HG02840 (cell line): Measurements from ENCODE around the gene ETFA.

Source experiments
- ATAC-seq: cut with Tn5 transposase; IDR thresholded peaks from one replicate; pipeline ENCODE4 v1.9.1; 2021; ENCODE audit warnings: mild to moderate bottlenecking, moderate library complexity, moderate number of reproducible peaks; ENCODE audit not compliant: unreplicated experiment, low FRiP score

ETFA gene

DNA sequence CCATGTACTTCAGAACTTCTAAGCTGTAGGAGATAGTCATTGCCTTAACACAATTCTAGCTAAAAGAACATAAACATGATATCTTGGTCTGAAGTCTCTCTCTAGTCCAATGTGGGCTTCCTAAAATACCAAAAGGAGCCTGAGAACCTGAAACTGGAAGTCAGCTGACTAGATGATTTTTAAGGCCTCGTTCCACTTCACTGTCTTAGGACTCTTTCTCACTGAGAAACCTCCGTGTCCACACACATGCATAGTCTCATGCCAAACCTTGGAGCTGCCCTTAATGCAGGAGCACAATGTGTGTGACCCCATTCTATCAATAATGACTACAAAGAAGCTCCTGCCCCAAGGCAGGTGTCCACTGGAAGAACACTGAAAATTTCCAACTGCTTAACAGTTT lies 87.7 kb downstream of the ETFA start:
- no peak for ATAC-seq

GRCh38 chr15:76222159-76222558 lies 89.1 kb downstream of the ETFA start:
- no peak for ATAC-seq

- ATAC-seq: no peak
Measured at GRCh38 chr15:76221085-76221767, 90.0 kb downstream of the ETFA start.

DNA sequence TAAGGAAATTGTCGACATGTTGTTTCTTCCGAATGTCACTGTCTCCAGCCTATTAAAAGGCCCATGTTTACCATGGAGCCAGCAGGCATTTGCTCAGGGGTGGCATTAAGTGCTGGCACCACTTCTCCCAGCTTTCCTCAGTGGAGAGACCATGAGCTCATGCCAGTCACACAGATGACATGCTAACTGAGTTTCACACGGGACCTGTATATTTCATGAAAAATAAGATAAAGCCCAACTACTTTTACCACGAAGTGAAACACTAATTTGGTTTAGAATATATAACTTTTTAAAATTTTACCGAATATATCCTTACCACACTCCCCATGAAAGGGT lies 93.4 kb downstream of the ETFA start:
- ATAC-seq: no peak

- no peak for ATAC-seq
Measured at GRCh38 chr15:76217029-76217881, 94.0 kb downstream of the ETFA start.

DNA sequence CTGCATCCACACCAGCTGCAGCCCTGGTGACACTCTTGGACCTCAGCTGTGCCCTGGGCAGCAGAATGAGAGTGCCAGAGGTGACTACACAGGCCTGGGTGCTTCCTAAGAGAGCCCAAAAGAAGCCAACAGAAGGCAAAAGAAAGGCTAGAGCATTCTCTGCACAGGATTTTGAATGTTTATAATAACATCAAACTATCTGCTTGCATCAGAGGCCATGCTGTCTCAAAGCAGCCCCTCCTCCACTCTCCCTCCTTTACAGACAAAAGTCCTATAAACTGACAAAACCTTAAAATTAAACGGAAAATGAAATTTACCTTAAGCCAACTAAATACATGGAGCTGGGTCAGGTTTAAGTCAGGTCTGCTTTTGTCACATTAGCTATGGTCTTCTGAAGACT lies 95.6 kb downstream of the ETFA start:
- ATAC-seq: no peak

GRCh38 chr15:76209942-76210341 lies 101.3 kb downstream of the ETFA start:
- ATAC-seq: no peak

- no peak for ATAC-seq
Measured at GRCh38 chr15:76209523-76209922, 101.7 kb downstream of the ETFA start.

GRCh38 chr15:76208786-76209424 lies 102.4 kb downstream of the ETFA start:
- ATAC-seq: no peak

DNA sequence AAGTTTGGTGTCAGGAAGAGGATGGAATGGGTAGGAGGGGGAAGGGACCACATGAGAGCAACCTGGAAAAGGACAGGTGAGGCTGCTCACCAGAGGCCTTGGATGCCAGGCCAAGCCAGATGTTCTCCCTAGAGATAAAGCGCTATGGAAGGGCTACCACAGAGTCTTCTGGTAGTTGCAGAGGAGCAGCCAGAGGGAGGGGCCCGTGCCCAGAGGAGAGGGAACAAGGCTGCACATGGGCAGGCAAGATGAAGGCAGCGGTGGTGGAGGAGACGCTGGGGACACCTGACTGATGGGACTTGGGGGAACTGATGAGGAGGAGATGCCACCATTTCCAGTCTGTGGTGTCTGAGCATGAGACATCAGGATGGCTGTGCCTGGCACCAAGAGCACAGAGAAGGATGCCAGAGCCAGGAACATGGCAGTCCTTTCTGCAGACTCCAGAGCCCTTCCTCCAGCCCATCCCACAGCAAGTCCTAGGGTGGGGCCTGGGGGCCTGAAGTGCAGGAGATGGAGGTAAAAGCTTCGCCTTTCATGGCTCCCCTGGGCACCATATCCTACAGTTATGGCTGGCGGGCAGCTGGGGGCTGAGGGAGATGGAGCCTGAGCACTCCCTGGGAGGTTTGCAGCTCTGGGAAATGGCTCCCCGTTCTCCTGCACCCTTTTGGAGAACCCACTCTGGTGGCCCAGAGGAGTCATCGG lies 103.0 kb downstream of the ETFA start:
- ATAC-seq: no peak

- no peak for ATAC-seq
Measured at GRCh38 chr15:76206325-76206976, 104.8 kb downstream of the ETFA start.

DNA sequence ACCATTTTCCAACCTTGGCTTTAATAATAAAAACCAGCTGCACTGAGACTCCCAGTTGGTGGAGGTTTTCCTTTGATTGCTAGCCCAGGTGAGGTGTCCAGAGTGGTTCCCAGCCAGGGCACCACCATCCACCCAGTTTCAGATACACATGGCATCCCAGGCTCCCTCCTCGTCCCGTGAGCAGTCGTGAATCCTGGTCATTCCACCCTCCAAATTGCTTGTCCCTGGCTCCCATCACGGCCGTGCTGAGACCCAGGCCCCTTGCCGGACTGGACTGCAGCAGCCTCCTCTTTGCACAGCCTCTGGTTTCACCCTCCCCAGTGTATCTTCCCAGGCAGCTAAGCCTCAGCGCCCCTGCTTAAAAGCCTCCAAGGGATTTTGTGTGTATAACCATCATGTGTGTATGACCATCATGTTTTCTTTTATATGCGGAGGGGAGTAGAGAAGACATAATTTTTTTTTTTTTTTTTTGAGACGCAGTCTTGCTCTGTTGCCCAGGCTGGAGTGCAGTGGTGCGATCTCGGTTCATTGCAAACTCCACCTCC lies 106.3 kb downstream of the ETFA start:
- ATAC-seq: no peak

- ATAC-seq: no peak
Measured at GRCh38 chr15:76204109-76204845, 107.0 kb downstream of the ETFA start.

DNA sequence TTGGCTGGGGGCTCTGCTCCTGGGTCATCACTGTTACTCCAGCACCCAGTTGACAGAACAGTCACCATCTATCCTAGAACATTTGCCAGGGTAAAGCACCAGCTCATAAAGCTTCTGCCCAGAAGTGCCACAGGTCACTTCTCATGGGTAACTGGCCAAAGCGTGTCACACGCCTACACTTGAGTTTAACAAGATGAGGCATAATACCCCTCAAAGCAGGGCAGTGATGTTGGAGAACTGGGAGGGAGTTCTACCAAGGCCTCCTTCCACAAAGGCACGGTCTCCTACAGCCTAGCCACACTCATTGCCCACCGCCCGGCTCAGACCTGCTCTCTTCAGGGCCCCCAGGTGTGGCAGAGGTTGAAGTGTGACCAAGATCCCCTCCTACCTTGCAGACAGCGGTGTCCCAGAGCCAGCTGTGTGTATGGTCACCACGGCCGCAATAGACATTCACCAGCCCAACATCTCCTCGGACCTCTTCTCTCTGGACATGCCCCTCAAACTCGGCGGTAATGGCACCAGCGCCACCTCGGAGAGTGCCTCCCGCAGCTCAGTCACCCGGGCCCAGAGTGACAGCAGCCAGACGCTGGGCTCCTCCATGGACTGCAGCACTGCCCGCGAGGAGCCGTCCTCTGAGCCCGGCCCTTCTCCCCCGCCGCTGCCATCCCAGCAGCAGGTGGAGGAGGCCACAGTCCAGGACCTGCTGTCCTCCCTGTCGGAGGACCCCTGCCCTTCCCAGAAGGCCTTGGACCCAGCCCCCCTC lies 107.7 kb downstream of the ETFA start:
- no peak for ATAC-seq

GRCh38 chr15:76201536-76202255 lies 109.6 kb downstream of the ETFA start:
- no peak for ATAC-seq

GRCh38 chr15:76200641-76201105 lies 110.6 kb downstream of the ETFA start:
- ATAC-seq: no peak

- no peak for ATAC-seq
Measured at GRCh38 chr15:76200083-76200465, 111.2 kb downstream of the ETFA start.
